ENCODE measurements around the gene DOK4.

The DOK4 gene

DNA sequence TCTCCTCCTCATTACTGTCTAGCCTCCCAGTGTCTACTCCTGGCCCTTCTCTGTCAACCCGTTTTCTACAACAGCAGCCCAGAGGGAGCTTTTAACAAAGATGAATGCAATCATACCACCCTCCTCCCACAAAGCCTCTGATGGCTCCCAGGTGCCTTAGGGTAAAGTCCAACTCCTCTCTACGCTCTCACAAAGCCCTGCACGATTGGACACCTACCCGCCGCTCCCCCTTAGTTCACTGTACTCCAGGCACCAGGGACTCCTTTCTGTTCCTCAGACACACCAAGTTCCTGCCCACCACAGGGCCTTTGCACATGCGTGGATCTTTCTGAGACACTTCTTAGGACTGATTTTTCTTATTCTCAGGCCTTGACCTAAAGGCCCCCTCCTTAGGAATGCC, 32.6 kb upstream of the DOK4 start:
- no peak for DNase-seq

DNA sequence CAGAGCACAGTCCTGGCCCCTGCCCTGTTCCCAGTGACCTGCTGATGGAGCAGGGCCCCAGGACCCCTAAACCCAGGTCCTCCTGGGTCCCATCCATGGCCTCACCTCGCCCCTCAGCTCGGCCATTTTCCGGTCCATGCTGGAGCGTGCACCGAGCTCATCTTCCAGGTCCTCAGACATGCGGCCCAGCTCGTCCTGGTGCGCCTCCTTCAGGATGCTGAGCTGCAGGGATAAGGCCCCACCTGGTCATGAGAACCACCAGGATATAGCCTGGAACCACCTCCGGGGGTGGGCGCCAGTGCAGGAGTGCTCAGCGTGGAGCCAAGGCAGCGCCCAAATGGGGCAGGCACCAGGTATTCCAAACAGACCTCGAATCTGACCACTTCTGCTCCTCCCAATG, 32.2 kb upstream of the DOK4 start:
- no peak for DNase-seq

GRCh38 chr16:57517397-57518367, 31.4 kb upstream of the DOK4 start:
- no peak for DNase-seq

DNA sequence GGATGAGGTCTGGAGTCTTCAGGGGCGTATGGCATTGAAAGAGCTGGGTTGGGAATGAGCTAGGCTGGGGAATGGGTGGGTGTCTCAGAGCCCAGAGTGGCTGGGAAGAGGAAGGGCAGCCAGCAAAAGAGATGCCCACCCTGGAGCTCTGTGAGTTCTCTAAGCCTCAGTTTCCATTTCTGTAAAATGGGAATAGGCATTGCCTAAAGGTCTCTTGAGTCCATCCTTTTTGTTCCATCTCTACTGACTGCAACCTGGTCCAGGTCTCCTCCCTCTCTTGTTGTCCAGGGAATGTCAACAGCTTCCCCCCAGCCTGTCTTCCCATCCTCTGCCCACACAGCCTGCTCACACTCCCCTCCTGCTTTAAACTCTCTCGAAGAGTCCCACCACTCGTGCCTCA, 30.5 kb upstream of the DOK4 start:
- no peak for DNase-seq

- DNase-seq: no peak
These were observed 30.0 kb upstream of the DOK4 start for GRCh38 chr16:57516176-57516725.

GRCh38 chr16:57514791-57515600, 28.7 kb upstream of the DOK4 start:
- DNase-seq: no peak

- DNase-seq: no peak
These were observed 28.1 kb upstream of the DOK4 start for GRCh38 chr16:57514371-57514770.

- no peak for DNase-seq
These were observed 27.2 kb upstream of the DOK4 start for GRCh38 chr16:57513371-57514102.

GRCh38 chr16:57512296-57513001, 26.2 kb upstream of the DOK4 start:
- no peak for DNase-seq

- no peak for DNase-seq
These were observed 24.0 kb upstream of the DOK4 start for GRCh38 chr16:57510016-57510871.

- DNase-seq: no peak
These were observed 23.1 kb upstream of the DOK4 start for GRCh38 chr16:57509231-57509923.

DNA sequence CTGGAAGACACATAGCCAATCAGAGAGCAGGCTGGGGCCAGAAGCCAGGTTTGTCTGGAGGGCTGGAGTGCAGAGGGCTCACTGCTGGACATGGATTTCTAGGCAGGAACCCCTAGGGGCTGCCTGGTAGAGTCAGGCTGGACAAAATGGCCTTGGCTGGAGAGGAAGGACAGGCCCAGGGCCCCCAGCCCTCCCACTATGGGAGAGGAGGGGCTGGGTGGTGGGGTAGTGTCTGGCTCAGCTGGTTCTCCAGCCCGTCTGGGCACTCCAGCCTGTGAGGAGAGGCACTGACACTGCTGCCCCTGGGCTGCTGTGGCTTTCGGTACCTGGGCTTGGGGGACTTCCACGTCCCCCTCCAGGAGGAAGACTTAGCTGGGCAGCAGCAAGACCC, 21.7 kb upstream of the DOK4 start:
- DNase-seq: no peak

GRCh38 chr16:57507136-57508034, 21.1 kb upstream of the DOK4 start:
- no peak for DNase-seq

DNA sequence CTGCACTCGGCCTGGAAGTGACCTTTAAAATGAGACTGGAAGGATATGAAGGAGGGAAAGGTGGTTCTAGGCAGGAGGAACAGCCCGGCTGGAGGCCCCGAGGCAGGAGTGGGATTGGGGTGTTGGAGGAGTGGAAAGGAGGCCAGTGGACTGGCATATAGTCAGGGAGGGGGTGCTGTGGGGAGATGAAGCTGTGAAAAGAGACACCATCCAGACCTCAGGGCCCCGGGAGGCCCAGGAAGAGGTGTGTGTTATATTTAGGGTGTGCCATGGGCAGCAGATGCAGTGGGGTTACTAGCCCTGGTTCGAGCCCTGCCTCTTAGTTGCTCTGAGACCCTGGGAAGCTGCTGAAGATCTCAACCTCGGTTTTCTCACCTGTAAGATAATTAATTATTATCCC, 18.9 kb upstream of the DOK4 start:
- no peak for DNase-seq

GRCh38 chr16:57504491-57504890, 18.2 kb upstream of the DOK4 start:
- DNase-seq: no peak

DNA sequence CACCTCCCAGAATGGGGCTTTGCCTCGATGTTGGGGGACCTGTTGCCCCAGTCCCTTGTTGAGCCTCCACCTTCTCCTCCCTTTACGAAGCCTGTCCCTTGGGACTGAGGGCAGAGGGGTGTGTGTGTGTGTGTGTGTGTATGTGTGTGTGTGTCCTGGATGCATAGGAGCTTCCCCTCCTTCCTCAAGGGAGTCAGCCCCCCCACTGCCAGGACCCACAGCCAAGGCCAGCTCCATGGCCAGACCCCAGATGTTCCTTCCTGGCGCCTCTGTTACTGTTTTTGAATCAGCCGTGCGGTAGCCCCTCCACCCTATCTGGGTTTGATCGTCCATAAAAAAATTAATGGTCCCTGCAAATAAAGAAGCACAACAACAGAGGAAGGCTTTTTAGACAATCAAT, 17.7 kb upstream of the DOK4 start:
- DNase-seq: no peak

DNA sequence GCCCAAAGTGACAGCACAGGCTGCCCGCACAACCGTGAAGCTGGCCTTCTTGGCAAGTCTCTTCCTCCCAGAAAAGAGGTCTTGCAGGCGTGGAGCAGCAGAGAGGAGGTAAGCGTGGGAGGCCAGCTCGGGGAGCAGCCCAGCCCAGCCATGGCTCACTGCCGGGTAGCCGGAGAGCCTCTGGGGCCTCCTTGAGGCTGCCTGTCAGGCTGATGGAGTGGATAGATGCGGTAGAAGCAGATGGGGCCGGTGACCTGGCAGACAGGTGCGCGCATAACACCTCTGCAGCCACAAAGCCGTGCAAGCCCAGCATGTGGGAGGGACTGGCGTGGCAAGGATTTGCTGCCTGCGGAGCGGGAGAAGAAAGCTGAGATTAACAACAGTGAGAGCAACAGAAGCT, 17.1 kb upstream of the DOK4 start:
- DNase-seq: no peak

DNA sequence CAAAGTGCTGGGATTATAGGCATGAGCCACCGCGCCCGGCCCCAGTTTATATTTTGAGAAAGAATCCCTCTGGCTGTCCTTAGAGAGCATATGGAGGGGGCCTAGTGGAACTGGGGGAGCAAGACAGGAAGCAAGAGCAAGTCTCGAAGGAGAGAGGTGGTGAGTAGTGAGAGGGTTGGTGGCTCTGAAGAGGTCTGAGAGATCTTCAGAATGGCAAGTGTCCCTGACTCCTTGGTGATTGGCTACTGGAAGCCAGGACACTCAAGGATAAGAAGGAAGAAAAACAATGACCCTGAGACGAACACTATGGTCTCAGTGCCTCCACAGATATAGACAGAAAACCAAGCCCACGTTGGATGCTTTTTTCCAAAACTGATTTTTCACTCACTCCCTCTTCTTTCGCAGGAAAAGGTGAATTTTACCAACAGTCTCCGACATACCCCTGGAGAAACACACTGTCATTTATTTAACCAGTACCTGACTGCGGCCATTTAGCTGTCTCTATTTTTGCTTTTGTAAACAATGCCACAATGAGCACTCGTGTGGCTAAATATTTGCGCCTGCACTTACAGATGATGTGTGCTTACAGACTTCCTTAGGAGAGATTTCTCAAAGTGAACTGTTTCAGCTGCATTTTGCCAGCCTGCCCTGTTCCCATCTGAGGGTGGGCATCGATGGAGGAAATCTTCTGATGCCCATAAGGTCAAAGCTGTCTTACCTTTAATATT, 15.9 kb upstream of the DOK4 start:
- DNase-seq: no peak

GRCh38 chr16:57501492-57501891, 15.2 kb upstream of the DOK4 start:
- no peak for DNase-seq
